Pancreas (tissue), 10 donors: ENCODE measurements around the gene CLEC9A. TPM values are rescaled to one million over a fixed set of nuclear protein-coding genes. Genes with fewer than 3 reads are reported as not detected.

Source experiments
- ATAC-seq, 4 donors: fragments of 200-7000 bp; cut with Tn5 transposase; one replicate each; pipeline versions ENCODE4 v1.8.0 to v1.9.1; 2020; ENCODE audit warnings: mild to moderate bottlenecking in 4 of 4, moderate library complexity in 4 of 4
- DNase-seq, 6 donors: peaks; one replicate each; pipeline ENCODE4 v3.0.0-alpha.2; 2020
- FAIRE-seq: peaks from 2 replicates; lab custom pipeline; 2012; peaks lifted over from hg19 to GRCh38; lab: Jason Lieb, UNC
- H3K27ac ChIP-seq, 4 donors: fragments of 200-600 bp; sonication (generic); 1 replicate in 3 of 4; 2 replicates in 1 of 4; pipeline versions ENCODE4 v1.5.0 to v1.8.0; 2020
- H3K27me3 ChIP-seq, 4 donors: fragments of 200-600 bp; one replicate each; pipeline ENCODE4 v1.8.0; 2021
- H3K36me3 ChIP-seq, 3 donors: fragments of 200-600 bp; sonication (generic) in 1 of 3; one replicate each; pipeline versions ENCODE4 v1.5.0 to v1.8.0; 2020 to 2021
- H3K4me1 ChIP-seq, 3 donors: fragments of 200-600 bp; one replicate each; pipeline ENCODE4 v1.8.0; 2021
- H3K4me3 ChIP-seq, 4 donors: fragments of 200-600 bp; sonication (generic) in 2 of 4; one replicate each; pipeline versions ENCODE4 v1.5.0 to v1.8.0; 2020 to 2021
- H3K9me3 ChIP-seq, 4 donors: fragments of 200-600 bp; one replicate each; pipeline ENCODE4 v1.8.0; 2021
- WGBS, 2 donors: extraction: QIAGEN DNeasy Blood & Tissue Kit; methylation state at CpG; one replicate each; pipeline ENCODE4 v1.1.7; 2013; 5-methylcytosine and 5-hydroxymethylcytosine counted together
- intact Hi-C, 3 donors: fragments of 100-400 bp; cut with DNase I; formaldehyde crosslinking; loops; one replicate each; pipeline versions ENCODE4 v1.11.1 to v1.14.2; 2022
- polyA plus RNA-seq, 2 donors: library from polyadenylated mRNA; stranded (reverse); fragments of 200-250 nt; gene quantifications; one replicate each; pipeline ENCODE4 v1.2.3, GENCODE V29; 2013
- total RNA-seq, 6 donors: library from RNA; stranded (reverse); fragmentation: NEBNext Ultra II Directional in 4 of 6; extraction: Animal tissue kit (Norgen Biotek cat#: 25700) in 4 of 6; gene quantifications; one replicate each; pipeline versions ENCODE4 v1.2.1 to v1.2.4, GENCODE V29; 2021 to 2023
- TF ChIP-seq, protein P1 (sequence below), 4 donors: fragments of 200-600 bp; sonication (generic) in 3 of 4; IDR thresholded peaks; one replicate each; pipeline versions ENCODE4 v1.5.0 to v1.8.0; 2021; ENCODE audit warnings: antibody characterized with exemption in 4 of 4
- donor health status: healthy with polysubstance abuse.
- donor health status: DM: no; HTN: no; CAD: no; lungs with moderate emphysema.
- donor health status: DM: no; HTN: no; CAD: no.
- donor health status: control.
- donor health status: control.
- donor health status: Bipolar disorder and iron deficiency.
- donor health status: DM: yes; HTN: yes; CAD: no.
- donor health status: DM: no; HTN: no; CAD: no.
- donor health status: DM: no; HTN: no; CAD: no.
- donor health status: DM: yes; HTN: yes; CAD: no.

The CLEC9A gene
- total and polyA plus RNA-seq, 8 donors: 0.09 to 0.22 (median 0.18) TPM; not detected in 5

DNA sequence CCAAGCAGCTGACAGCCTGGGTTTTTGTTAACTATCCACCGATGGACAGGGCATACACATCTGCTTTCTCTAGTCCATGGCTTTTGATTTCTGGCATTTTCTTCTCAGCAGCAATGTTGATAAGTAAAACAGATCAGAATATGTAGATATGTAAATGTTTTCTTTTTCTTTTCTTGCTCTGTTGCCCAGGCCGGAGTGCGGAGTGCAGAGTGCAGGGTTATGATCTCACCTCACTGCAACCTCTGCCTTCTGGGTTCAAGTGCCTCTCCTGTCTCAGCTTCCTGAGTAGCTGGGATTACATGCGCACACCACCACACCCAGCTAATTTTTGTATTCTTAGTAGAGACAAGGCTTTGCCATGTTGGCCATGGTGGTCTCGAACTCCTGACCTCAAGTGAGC lies 27.9 kb downstream of the CLEC9A start:
- 67 to 79% methylated on average over 5 of the region's 5 CpGs for WGBS, 2 donors
- ATAC-seq (no peak), DNase-seq (no peak), FAIRE-seq (no peak)
- intact Hi-C loops: no loop called here
- H3K36me3 ChIP-seq: no peaks in the 10 kb centered on the region
- H3K27me3 ChIP-seq: peaks cover 0 to 2% (median 0%) of the 10 kb centered on the region in 4 donors
- TF ChIP-seq, protein P1, sequence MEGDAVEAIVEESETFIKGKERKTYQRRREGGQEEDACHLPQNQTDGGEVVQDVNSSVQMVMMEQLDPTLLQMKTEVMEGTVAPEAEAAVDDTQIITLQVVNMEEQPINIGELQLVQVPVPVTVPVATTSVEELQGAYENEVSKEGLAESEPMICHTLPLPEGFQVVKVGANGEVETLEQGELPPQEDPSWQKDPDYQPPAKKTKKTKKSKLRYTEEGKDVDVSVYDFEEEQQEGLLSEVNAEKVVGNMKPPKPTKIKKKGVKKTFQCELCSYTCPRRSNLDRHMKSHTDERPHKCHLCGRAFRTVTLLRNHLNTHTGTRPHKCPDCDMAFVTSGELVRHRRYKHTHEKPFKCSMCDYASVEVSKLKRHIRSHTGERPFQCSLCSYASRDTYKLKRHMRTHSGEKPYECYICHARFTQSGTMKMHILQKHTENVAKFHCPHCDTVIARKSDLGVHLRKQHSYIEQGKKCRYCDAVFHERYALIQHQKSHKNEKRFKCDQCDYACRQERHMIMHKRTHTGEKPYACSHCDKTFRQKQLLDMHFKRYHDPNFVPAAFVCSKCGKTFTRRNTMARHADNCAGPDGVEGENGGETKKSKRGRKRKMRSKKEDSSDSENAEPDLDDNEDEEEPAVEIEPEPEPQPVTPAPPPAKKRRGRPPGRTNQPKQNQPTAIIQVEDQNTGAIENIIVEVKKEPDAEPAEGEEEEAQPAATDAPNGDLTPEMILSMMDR (IDR thresholded peaks at IDR 0.05): no peak
- no peak overlapping the region for H3K4me3 ChIP-seq
- H3K4me1 ChIP-seq: no peaks in the 10 kb centered on the region
- H3K9me3 ChIP-seq: no peaks in the 10 kb centered on the region
- no peak overlapping the region for H3K27ac ChIP-seq

DNA sequence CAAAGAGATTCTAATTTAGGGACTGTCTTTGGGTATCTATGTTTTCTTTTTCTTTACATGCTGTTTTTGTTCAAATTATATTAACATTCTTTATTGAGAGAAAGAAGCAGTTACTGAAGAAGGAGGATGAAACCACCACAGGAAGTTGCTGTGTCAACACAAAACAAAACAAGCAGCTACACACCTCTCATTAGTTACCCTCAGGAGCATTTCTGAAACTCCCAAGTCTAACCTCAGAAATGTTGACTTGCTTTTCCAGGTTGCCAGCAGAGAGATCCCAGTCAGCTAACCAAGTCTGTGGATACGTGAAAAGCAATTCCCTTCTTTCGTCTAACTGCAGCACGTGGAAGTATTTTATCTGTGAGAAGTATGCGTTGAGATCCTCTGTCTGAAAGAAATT lies 34.8 kb downstream of the CLEC9A start:
- TF ChIP-seq, protein P1 (IDR thresholded peaks at IDR 0.05): no peak
- no peak for DNase-seq
- FAIRE-seq: no peak
- 67 to 86% methylated on average over 4 of the region's 4 CpGs for WGBS, 2 donors
- H3K27me3 ChIP-seq: no peaks in the 10 kb centered on the region
- no peak overlapping the region for H3K27ac ChIP-seq
- H3K9me3 ChIP-seq: no peaks in the 10 kb centered on the region
- no peaks in the 10 kb centered on the region for H3K36me3 ChIP-seq
- no peak overlapping the region for H3K4me3 ChIP-seq
- peaks cover 0 to 3% (median 0%) of the 10 kb centered on the region in 3 donors for H3K4me1 ChIP-seq
- intact Hi-C loops: no loop called here
- ATAC-seq: no peak

DNA sequence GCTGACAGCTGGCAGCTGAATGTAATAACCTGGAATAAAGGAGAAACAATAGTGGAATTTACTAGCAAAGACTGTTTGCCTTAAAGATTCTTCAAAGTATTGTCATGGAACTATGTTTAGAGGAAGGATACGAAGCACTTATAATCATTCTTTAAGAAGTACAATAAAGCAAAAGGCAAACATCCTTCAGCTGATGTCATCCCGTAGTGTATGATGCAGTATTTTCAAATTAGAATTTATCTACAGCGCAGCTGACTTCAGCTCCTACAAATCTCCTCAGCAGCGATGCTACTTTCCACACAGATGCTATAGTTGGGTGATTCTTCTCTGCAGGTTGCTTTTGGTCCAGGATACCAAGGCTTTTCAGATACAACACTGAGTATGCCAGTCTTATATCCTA lies 36.8 kb downstream of the CLEC9A start:
- Histone ChIP-seq H3K27me3 (no peaks in the 10 kb centered on the region), H3K4me1 (peaks cover 0 to 3% (median 0%) of the 10 kb centered on the region in 3 donors), H3K4me3 (no peak overlapping the region), H3K9me3 (no peaks in the 10 kb centered on the region), H3K36me3 (no peaks in the 10 kb centered on the region), H3K27ac (peak overlapping the region in 2 of 4 donors; percentile 62 to 66)
- ATAC-seq: no peak
- TF ChIP-seq, protein P1 (IDR thresholded peaks at IDR 0.05): no peak
- no peak for FAIRE-seq
- intact Hi-C loops: no loop called here
- DNase-seq: no peak
- 74 to 79% methylated on average over 4 of the region's 4 CpGs for WGBS, 2 donors

DNA sequence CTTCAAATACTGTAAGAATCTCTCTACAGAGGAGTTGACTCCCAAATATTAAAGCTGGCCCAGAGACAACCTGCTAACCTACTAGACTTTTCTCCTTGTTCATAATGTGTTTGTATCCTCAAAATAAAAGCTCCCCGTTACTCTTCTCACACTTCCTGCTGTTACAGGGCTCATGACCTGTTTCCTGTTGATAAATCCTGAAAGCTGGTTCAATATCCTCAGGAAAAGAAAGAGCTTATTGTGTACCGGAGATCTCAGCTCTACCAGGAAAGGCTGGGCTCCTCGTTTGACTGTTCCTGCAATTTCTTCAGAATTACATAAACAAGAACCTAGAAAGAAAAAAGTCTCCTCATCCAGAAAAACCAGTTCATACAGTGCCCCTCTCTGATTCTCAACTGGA lies 37.5 kb downstream of the CLEC9A start:
- FAIRE-seq: no peak
- DNase-seq: no peak
- TF ChIP-seq, protein P1 (IDR thresholded peaks at IDR 0.05): no peak

DNA sequence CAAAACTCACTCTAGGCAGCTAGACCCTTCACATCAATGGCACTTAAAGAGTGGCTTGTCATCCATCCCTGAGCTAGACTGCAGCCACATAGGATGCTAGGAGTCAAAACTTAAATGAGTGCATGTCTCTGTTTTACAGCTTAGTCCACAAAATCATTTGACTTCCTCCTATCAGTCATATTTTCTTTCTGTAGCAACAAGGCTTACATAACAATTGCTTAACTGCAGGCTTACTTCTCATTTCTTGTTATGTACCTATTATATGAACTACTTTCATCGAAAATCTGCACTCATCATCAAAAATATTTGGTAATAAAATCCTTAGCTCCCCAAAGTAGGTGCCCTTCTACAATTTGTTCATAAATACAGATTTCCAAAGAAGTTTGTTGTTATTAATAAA lies 38.2 kb downstream of the CLEC9A start:
- no peak overlapping the region for H3K4me3 ChIP-seq
- ATAC-seq (peak in 2 of 4 donors; percentile 67 to 68), DNase-seq (no peak), FAIRE-seq (no peak)
- intact Hi-C loops: no loop called here
- peak overlapping the region in 2 of 4 donors; percentile 62 to 66 for H3K27ac ChIP-seq
- H3K36me3 ChIP-seq: no peaks in the 10 kb centered on the region
- 40 to 56% methylated on average over 1 of the region's 1 CpG for WGBS, 2 donors
- H3K4me1 ChIP-seq: peaks cover 0 to 3% (median 0%) of the 10 kb centered on the region in 3 donors
- TF ChIP-seq, protein P1 (IDR thresholded peaks at IDR 0.05): no peak
- no peaks in the 10 kb centered on the region for H3K27me3 ChIP-seq
- no peaks in the 10 kb centered on the region for H3K9me3 ChIP-seq

More for the DNA sequence above, 37.5 kb downstream of the CLEC9A start:
- ATAC-seq: peak in 3 of 4 donors; percentile 53 to 72 (median 72)
- Histone ChIP-seq H3K4me3 (no peak overlapping the region), H3K4me1 (peaks cover 0 to 3% (median 0%) of the 10 kb centered on the region in 3 donors), H3K27me3 (no peaks in the 10 kb centered on the region), H3K27ac (peak overlapping the region in 2 of 4 donors; percentile 62 to 66), H3K9me3 (no peaks in the 10 kb centered on the region), H3K36me3 (no peaks in the 10 kb centered on the region)
- intact Hi-C loops: no loop called here
- WGBS, 2 donors: 15% methylated on average over 3 of the region's 3 CpGs
